Endodermal cell (in vitro differentiated cells): Measurements from ENCODE around the gene CDC42EP2. TPM values are rescaled to one million over a fixed set of nuclear protein-coding genes. Genes with fewer than 3 reads are reported as not detected.
A peak's percentile ranks its signal among the peaks of the same experiment; 100 is the strongest.

Experiments used
- DNase-seq: peaks from one replicate; pipeline ENCODE4 v3.0.0-alpha.2; 2017
- H3K27ac ChIP-seq: 2 replicates; pipeline ENCODE4 v1.5.1; 2013; ENCODE audit warnings: mild to moderate bottlenecking, low read depth, low read length, moderate library complexity
- H3K27me3 ChIP-seq: 2 replicates; pipeline ENCODE4 v1.6.1; 2013; ENCODE audit warnings: mild to moderate bottlenecking, low read length, moderate library complexity; ENCODE audit not compliant: insufficient read depth, control insufficient read depth, poor library complexity, severe bottlenecking
- H3K36me3 ChIP-seq: 2 replicates; pipeline ENCODE4 v1.7.0; 2013; ENCODE audit warnings: mild to moderate bottlenecking, low read length, moderate library complexity; ENCODE audit not compliant: control insufficient read depth, insufficient read depth
- H3K4me1 ChIP-seq: one replicate; pipeline ENCODE4 v1.7.0; 2013; ENCODE audit warnings: low read length; ENCODE audit not compliant: control insufficient read depth, insufficient read depth
- H3K4me3 ChIP-seq: 2 replicates; pipeline ENCODE4 v1.5.1; 2013; ENCODE audit warnings: mild to moderate bottlenecking, low read length, moderate library complexity
- H3K9ac ChIP-seq: 2 replicates; pipeline ENCODE4 v1.6.1; 2013; ENCODE audit warnings: mild to moderate bottlenecking, low read length, moderate library complexity; ENCODE audit not compliant: poor library complexity, severe bottlenecking; ENCODE audit errors: extremely low read depth
- H3K9me3 ChIP-seq: 2 replicates; pipeline ENCODE4 v1.6.1; 2013; ENCODE audit warnings: mild to moderate bottlenecking, low read length, moderate library complexity; ENCODE audit not compliant: control insufficient read depth
- H3K27ac Mint-ChIP-seq: 2 replicates; pipeline ENCODE4 v1.8.0; 2020; ENCODE audit warnings: mixed read lengths
- H3K27me3 Mint-ChIP-seq: 2 replicates; pipeline ENCODE4 v1.8.0; 2021; ENCODE audit warnings: mild to moderate bottlenecking, mixed read lengths; ENCODE audit not compliant: insufficient read depth
- H3K36me3 Mint-ChIP-seq: 2 replicates; pipeline ENCODE4 v1.8.0; 2020; ENCODE audit warnings: low read depth, mixed read lengths
- H3K4me1 Mint-ChIP-seq: 2 replicates; pipeline ENCODE4 v1.8.0; 2020; ENCODE audit warnings: mixed read lengths
- H3K4me3 Mint-ChIP-seq: 2 replicates; pipeline ENCODE4 v1.8.0; 2020; ENCODE audit warnings: mild to moderate bottlenecking, moderate library complexity, mixed read lengths
- H3K9me3 Mint-ChIP-seq: 2 replicates; pipeline ENCODE4 v1.8.0; 2020; ENCODE audit warnings: mild to moderate bottlenecking, mixed read lengths
- CTCF ChIP-seq: fragments of 200-600 bp; sonication (generic); conservative IDR thresholded peaks from 2 replicates; pipeline ENCODE4 v1.5.0; 2021; ENCODE audit warnings: antibody characterized with exemption, mild to moderate bottlenecking
- WGBS, 2 experiments: methylation state at CpG; one replicate each; pipeline versions ENCODE4 v1.1.5 to v1.1.7; 2013; ENCODE audit warnings: missing lambda C conversion rate in 2 of 2, mixed read lengths in 1 of 2; ENCODE audit not compliant: insufficient coverage in 1 of 2, insufficient read length in 1 of 2; 5-methylcytosine and 5-hydroxymethylcytosine counted together
- total RNA-seq, 2 donors: library from RNA; stranded (reverse); fragmentation: NEBNext Ultra II Directional in 1 of 2; extraction: Animal tissue kit (Norgen Biotek cat#: 25700) in 1 of 2; gene quantifications; 2 replicates in 1 of 2; 3 replicates in 1 of 2; pipeline ENCODE4 v1.2.1, GENCODE V29; 2021

Gene CDC42EP2
- total RNA-seq, 2 donors from 2014 or later: 5.9 to 6.9 TPM

- Histone ChIP-seq H3K27me3 (peaks cover 26% of the 10 kb centered on the region), H3K36me3 (peaks cover 45% of the 10 kb centered on the region), H3K4me1 (no peaks in the 10 kb centered on the region), H3K4me3 (peak overlapping the region; percentile 80), H3K9me3 (no peaks in the 10 kb centered on the region), H3K27ac (no peak overlapping the region), H3K9ac (no peak overlapping the region)
- peaks cover 11% of the 10 kb centered on the region for H3K4me1 Mint-ChIP-seq
- DNase-seq: no peak
- 93 to 97% methylated on average over 7 of the region's 7 CpGs for WGBS, 2 experiments
- H3K27ac Mint-ChIP-seq: no peak overlapping the region
- TF ChIP-seq CTCF: no peak
- peaks cover 34% of the 10 kb centered on the region for H3K27me3 Mint-ChIP-seq
- H3K9me3 Mint-ChIP-seq: no peaks in the 10 kb centered on the region
- H3K36me3 Mint-ChIP-seq: peaks cover 26% of the 10 kb centered on the region
- peak overlapping the region; percentile 65 for H3K4me3 Mint-ChIP-seq
Measured at GRCh38 chr11:65353376-65353775, 38.7 kb downstream of the CDC42EP2 start.

GRCh38 chr11:65353900-65354264 is 39.2 kb downstream of the CDC42EP2 start:
- Histone ChIP-seq H3K36me3 (peaks cover 40% of the 10 kb centered on the region), H3K4me3 (peak overlapping the region; percentile 80), H3K4me1 (no peaks in the 10 kb centered on the region), H3K9me3 (no peaks in the 10 kb centered on the region), H3K27me3 (peaks cover 26% of the 10 kb centered on the region), H3K9ac (no peak overlapping the region), H3K27ac (peak overlapping the region; percentile 59)
- Mint-ChIP-seq H3K27ac (peak overlapping the region; percentile 6), H3K4me3 (peak overlapping the region; percentile 65), H3K36me3 (peaks cover 21% of the 10 kb centered on the region), H3K4me1 (peaks cover 11% of the 10 kb centered on the region), H3K27me3 (peaks cover 38% of the 10 kb centered on the region), H3K9me3 (no peaks in the 10 kb centered on the region)
- no peak for TF ChIP-seq CTCF
- WGBS, 2 experiments: 38 to 46% methylated on average over 16 of the region's 16 CpGs
- DNase-seq: no peak

GRCh38 chr11:65354265-65355012 is 39.8 kb downstream of the CDC42EP2 start, which contains the start of gene TIGD3:
TSS of gene TIGD3 (plus strand) at chr11:65354751. CDS start at chr11:65355809, 1,058 bp downstream.
- Mint-ChIP-seq H3K36me3 (peaks cover 17% of the 10 kb centered on the region), H3K9me3 (no peaks in the 10 kb centered on the region), H3K4me3 (peak within 1 kb of the TSS; percentile 65), H3K27me3 (peaks cover 38% of the 10 kb centered on the region), H3K4me1 (peaks cover 11% of the 10 kb centered on the region), H3K27ac (peak within 1 kb of the TSS; percentile 6)
- H3K9ac ChIP-seq: peak within 1 kb of the TSS; percentile 6
- 0 to 2% methylated on average over 34 to 79 of the region's 79 CpGs for WGBS, 2 experiments
- H3K36me3 ChIP-seq: peaks cover 36% of the 10 kb centered on the region
- H3K4me1 ChIP-seq: no peaks in the 10 kb centered on the region
- DNase-seq: peak; percentile 99
- H3K27ac ChIP-seq: peak within 1 kb of the TSS; percentile 59
- H3K27me3 ChIP-seq: peaks cover 26% of the 10 kb centered on the region
- peak within 1 kb of the TSS; percentile 80 for H3K4me3 ChIP-seq
- no peaks in the 10 kb centered on the region for H3K9me3 ChIP-seq
- no peak for TF ChIP-seq CTCF
